Loucy (cell line): ENCODE results near the gene SLC25A26.

Experiments used
- H2AFZ ChIP-seq: fragments of 200-600 bp; sonication (generic); 2 replicates; pipeline ENCODE4 v1.6.0; 2016; ENCODE audit warnings: antibody characterized with exemption, mild to moderate bottlenecking, low read length, moderate library complexity
- H3F3A ChIP-seq: fragments of 200-600 bp; 2 replicates; pipeline ENCODE4 v1.6.0; 2016; ENCODE audit warnings: antibody characterized with exemption, low read depth, mild to moderate bottlenecking
- H3K27me3 ChIP-seq: fragments of 200-600 bp; sonication (generic); 2 replicates; pipeline ENCODE4 v1.6.1; 2014; ENCODE audit warnings: low read length, mild to moderate bottlenecking; ENCODE audit not compliant: insufficient read depth, poor library complexity, severe bottlenecking
- H3K36me3 ChIP-seq: fragments of 200-600 bp; sonication (generic); 2 replicates; pipeline ENCODE4 v1.6.1; 2016; ENCODE audit warnings: low read length; ENCODE audit not compliant: insufficient read depth
- H3K4me1 ChIP-seq: fragments of 200-600 bp; sonication (generic); 2 replicates; pipeline ENCODE4 v1.5.1; 2014; ENCODE audit warnings: low read length, mild to moderate bottlenecking; ENCODE audit not compliant: insufficient read depth, poor library complexity, severe bottlenecking
- H3K4me2 ChIP-seq: fragments of 200-600 bp; sonication (generic); 2 replicates; pipeline ENCODE4 v1.6.0; 2014; ENCODE audit warnings: antibody characterized with exemption, low read length, low read depth, mild to moderate bottlenecking; ENCODE audit not compliant: poor library complexity, severe bottlenecking
- H3K4me3 ChIP-seq: fragments of 200-600 bp; sonication (generic); 2 replicates; pipeline ENCODE4 v1.5.1; 2014; ENCODE audit warnings: low read length, mild to moderate bottlenecking, mixed read lengths; ENCODE audit not compliant: poor library complexity, severe bottlenecking
- H3K79me2 ChIP-seq: fragments of 200-600 bp; sonication (generic); 2 replicates; pipeline ENCODE4 v1.6.1; 2014; ENCODE audit warnings: low read length; ENCODE audit not compliant: insufficient read depth
- H3K9ac ChIP-seq: fragments of 200-600 bp; sonication (generic); 2 replicates; pipeline ENCODE4 v1.6.0; 2014; ENCODE audit warnings: mild to moderate bottlenecking, low read depth, low read length, moderate library complexity; ENCODE audit not compliant: poor library complexity, severe bottlenecking
- H3K9me2 ChIP-seq: fragments of 200-600 bp; sonication (generic); replicated peaks from 2 replicates; pipeline ENCODE4 v1.6.1; 2016; ENCODE audit warnings: low read depth, low read length, mixed read lengths
- H3K9me3 ChIP-seq: fragments of 200-600 bp; sonication (generic); 2 replicates; pipeline ENCODE4 v1.6.1; 2014; ENCODE audit warnings: mild to moderate bottlenecking, antibody characterized with exemption, low read length, low read depth; ENCODE audit not compliant: insufficient read depth
- H4K20me1 ChIP-seq: fragments of 200-600 bp; sonication (generic); 2 replicates; pipeline ENCODE4 v1.6.0; 2014; ENCODE audit warnings: antibody characterized with exemption, low read length, mild to moderate bottlenecking; ENCODE audit not compliant: insufficient read depth, poor library complexity, severe bottlenecking
- CTCF ChIP-seq: fragments of 200-600 bp; sonication (generic); conservative IDR thresholded peaks from 2 replicates; pipeline ENCODE4 v1.5.1; 2014; ENCODE audit warnings: mild to moderate bottlenecking, antibody characterized with exemption, low read length
- EZH2phosphoT487 ChIP-seq: fragments of 200-600 bp; IDR thresholded peaks from 2 replicates; pipeline ENCODE4 v1.6.1; 2018; ENCODE audit warnings: antibody characterized with exemption, mild to moderate bottlenecking, moderate library complexity, borderline replicate concordance

Gene SLC25A26

GRCh38 chr3:66415867-66416428 is 195.1 kb downstream of the SLC25A26 start:
- Histone ChIP-seq H3K4me3 (no peak overlapping the region), H4K20me1 (no peaks in the 10 kb centered on the region), H3K27me3 (no peaks in the 10 kb centered on the region), H3K4me2 (no peak overlapping the region), H3K36me3 (peaks cover 68% of the 10 kb centered on the region), H2AFZ (no peak overlapping the region), H3K79me2 (peaks cover 51% of the 10 kb centered on the region), H3K9ac (no peak overlapping the region), H3K9me2 (no peaks in the 10 kb centered on the region), H3K4me1 (peaks cover 25% of the 10 kb centered on the region), H3F3A (no peaks in the 10 kb centered on the region), H3K9me3 (peaks cover 6% of the 10 kb centered on the region; the same call in 1 of the 2 replicates)
- TF ChIP-seq EZH2phosphoT487 (no peak), CTCF (no peak)

GRCh38 chr3:66416556-66417304 is 195.9 kb downstream of the SLC25A26 start:
- Histone ChIP-seq H3K9me3 (peaks cover 9% of the 10 kb centered on the region; the same call in 1 of the 2 replicates), H3K27me3 (no peaks in the 10 kb centered on the region), H3K9ac (no peak overlapping the region)

GRCh38 chr3:66418475-66418931 is 197.7 kb downstream of the SLC25A26 start:
- Histone ChIP-seq H3K4me1 (peaks cover 20% of the 10 kb centered on the region), H3K4me2 (no peak overlapping the region), H3K4me3 (no peak overlapping the region), H4K20me1 (no peaks in the 10 kb centered on the region), H2AFZ (no peak overlapping the region), H3K27me3 (no peaks in the 10 kb centered on the region), H3K9me3 (peaks cover 15% of the 10 kb centered on the region; the same call in 1 of the 2 replicates), H3K79me2 (peaks cover 56% of the 10 kb centered on the region), H3K36me3 (peaks cover 47% of the 10 kb centered on the region), H3K9me2 (no peaks in the 10 kb centered on the region), H3K9ac (no peak overlapping the region), H3F3A (no peaks in the 10 kb centered on the region)
- TF ChIP-seq CTCF (no peak), EZH2phosphoT487 (no peak)

More at GRCh38 chr3:66416556-66417304, 195.9 kb downstream of the SLC25A26 start:
- H3K4me2 ChIP-seq, result no peak overlapping the region
- no peak overlapping the region for H2AFZ ChIP-seq
- H3K36me3 ChIP-seq, result peaks cover 62% of the 10 kb centered on the region
- H3K4me3 ChIP-seq, result no peak overlapping the region
- no peak for TF ChIP-seq EZH2phosphoT487
- TF ChIP-seq CTCF, result no peak
- H3F3A ChIP-seq, result no peaks in the 10 kb centered on the region
- H3K4me1 ChIP-seq, result peaks cover 20% of the 10 kb centered on the region
- H3K9me2 ChIP-seq, result no peaks in the 10 kb centered on the region
- no peaks in the 10 kb centered on the region for H4K20me1 ChIP-seq
- peaks cover 51% of the 10 kb centered on the region for H3K79me2 ChIP-seq
